GM21390 (cell line): ENCODE data around the gene GABRG2.
"Not testable (repeated sequence)": the region's sequence is repeated elsewhere in the genome, so short reads cannot be mapped to it uniquely, and the experiment has no call there.

Experiments used
- ATAC-seq: cut with Tn5 transposase; IDR thresholded peaks from one replicate; pipeline ENCODE4 v1.9.1; 2021; ENCODE audit not compliant: unreplicated experiment

The GABRG2 gene

GRCh38 chr5:162067655-162068411 is at the start of gene GABRG2:
Gene GABRG2 (plus strand): TSS chr5:162067773. CDS start chr5:162068000, 227 bp downstream.
- ATAC-seq, result no peak

- ATAC-seq, result no peak
Observed at GRCh38 chr5:162025312-162025711, 42.3 kb upstream of the GABRG2 start.

DNA sequence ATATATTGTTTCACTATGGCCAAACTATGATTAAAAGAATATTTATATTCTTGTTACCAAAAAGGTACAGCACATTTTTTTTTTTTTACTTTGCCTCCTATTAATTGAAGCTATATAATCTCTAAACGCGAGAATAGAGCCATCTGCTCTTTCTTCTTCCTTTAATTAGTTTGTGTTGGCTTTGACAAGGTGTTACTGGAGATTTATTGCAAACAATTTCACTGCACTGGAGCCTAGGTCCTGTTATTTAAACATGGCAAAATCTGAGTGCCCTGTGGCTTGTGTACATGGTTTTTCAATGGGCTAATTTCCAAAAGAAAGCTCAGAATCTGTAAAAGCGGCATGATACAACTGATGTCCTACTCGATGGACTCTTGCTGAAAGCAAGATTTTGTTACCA is 40.8 kb upstream of the GABRG2 start:
- ATAC-seq, result no peak

DNA sequence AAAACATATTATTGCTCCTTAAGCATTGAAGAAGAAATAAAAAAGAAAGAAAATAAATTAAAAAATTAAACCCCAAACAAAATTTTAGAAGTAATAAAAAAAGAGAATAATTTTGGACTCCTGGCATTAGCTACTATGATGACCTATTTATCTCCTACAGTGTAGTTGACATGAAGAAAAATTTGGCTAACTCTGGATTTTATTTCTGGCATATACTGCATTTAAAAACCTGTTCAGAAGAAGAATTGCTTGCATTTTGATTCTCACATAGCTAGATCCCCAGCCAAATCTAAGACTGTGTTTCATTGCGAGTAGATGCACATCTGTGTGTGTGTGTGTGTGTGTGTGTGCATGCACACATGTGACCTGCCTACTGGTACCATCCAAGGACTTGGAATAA is 30.1 kb upstream of the GABRG2 start:
- no peak for ATAC-seq

- no peak for ATAC-seq
Observed at GRCh38 chr5:162047279-162047678, 20.3 kb upstream of the GABRG2 start.

- ATAC-seq, result no peak
Observed at GRCh38 chr5:162052676-162053075, 14.9 kb upstream of the GABRG2 start.

DNA sequence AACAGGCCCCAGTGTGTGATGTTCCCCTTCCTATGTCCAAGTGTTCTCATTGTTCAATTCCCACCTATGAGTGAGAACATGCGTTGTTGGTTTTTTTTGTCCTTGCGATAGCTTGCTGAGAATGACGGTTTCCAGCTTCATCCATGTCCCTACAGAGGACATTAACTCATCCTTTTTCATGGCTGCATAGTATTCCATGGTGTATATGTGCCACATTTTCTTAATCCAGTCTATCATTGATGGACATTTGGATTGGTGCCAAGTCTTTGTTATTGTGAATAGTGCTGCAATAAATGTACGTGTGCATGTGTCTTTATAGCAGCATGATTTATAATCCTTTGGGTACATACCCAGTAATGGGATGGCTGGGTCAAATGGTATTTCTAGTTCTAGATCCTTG is 12.5 kb upstream of the GABRG2 start:
- not testable (repeated sequence) for ATAC-seq

GRCh38 chr5:162067162-162067561 is 411 bp upstream of the GABRG2 start:
- ATAC-seq, result no peak

DNA sequence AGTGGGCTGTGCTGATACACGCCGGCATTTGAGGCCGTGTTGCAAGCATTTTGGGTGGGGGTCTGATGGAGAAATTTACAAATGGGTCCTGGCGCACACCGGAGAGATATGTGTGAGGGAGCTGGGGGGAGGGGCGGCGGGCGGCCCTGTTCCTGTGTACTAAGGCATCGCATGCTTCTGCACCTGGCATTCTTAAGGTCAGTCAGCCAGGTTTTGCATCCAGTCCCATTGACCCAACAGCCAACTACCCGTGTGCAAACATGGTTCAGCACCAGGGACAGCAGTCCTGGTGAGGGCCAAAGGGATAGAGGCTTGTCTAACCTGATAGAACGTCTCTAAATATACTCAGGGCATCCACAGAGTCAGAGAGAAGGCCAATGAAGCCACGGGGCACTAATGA is 839 bp downstream of the GABRG2 start:
- peak; percentile 48 for ATAC-seq

- no peak for ATAC-seq
Observed at GRCh38 chr5:162068936-162069335, 1.4 kb downstream of the GABRG2 start.

DNA sequence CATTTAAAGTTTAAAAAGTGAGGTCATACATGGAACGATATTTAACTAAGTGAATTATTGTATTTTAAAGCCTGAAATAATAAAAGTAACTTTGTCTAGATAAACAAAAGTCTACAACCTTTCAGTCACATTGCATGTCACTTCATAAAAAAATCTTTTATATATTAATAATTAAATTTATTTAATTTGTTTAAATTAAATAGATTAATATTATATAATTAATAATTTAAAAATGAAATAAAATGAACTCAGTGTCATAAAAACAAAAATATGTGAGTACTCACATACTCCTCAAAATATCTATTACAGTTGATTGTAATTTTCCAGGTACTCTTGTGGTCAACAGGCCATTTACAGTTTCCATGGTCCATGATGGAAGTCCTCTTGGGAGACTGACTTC is 11.2 kb downstream of the GABRG2 start:
- no peak for ATAC-seq

DNA sequence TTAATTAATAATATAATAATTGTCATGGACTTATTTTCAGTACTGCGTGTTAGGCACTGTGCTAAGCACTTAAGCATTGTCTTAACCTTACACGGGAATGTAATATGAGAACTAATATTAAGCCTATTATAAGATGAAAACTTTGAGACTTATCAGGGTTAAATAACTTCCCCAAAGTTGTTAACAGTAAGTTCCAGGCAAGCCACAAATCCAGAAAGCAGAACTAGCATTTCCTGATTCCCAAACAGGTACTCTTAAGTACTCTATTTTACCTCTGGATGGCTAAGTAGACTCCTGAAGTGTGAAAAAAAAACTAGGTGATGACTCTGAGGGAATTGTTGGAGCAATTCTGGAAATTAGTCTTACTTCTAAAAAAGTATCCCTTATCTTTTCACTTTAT is 23.8 kb downstream of the GABRG2 start:
- no peak for ATAC-seq

DNA sequence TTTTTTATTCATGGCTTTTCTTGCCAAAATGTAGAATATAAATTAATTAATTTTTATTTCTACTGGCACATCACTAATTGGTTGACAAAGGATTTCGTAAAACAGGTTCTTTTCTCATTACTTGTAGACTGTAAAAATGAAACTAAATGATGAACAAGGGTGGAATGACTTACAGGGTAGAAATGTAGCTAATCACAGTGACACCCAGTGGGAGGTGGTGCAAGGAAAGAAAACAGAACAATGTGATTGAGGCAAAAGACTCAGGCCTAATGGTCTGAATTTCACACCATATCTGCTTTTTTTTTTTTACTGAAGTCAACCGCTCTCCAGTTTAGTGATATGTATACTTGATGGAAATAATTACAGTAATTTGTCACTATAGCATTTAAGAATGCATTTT is 28.9 kb downstream of the GABRG2 start:
- ATAC-seq, result no peak

- no peak for ATAC-seq
Observed at GRCh38 chr5:162107591-162107990, 40.0 kb downstream of the GABRG2 start.

DNA sequence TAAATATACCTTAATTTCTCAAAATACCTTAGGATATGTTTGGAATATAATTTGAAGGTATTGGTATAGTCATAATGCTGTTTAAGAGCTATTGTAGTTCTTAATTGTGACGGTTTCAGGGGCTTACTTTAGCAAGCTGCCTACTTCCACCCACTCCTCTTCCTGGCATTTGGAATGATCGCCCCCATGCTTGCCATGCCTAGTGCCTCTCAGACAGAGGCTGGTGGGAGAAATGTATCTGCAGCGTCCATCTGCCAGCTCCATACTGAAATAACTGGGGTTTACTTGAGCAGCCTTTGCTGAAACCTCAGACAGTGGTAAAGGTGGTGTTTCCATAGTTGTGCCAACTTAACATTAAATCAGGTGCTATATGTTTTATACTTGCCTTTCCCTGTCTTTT is 52.2 kb downstream of the GABRG2 start:
- no peak for ATAC-seq

DNA sequence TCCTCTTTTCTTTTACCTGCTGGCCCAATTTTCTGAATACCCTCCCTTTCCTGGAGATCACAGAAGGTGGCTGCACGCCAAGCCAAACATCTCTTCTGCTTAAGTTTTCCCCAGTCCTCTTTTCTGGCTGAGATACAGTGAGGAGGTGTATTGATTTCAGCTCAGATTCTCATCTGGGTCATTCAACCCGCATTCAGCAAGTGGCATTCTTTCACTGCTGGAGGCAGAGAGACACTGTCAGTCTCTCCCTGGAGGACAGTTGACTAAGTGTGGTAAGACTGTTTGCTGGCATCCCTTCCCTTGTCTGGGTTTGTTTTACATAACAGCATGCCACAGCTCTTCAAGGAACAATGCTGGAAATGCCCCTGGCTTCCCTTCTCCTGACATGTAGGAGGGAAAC is 60.5 kb downstream of the GABRG2 start:
- no peak for ATAC-seq

GRCh38 chr5:162132348-162132747 is 64.8 kb downstream of the GABRG2 start:
- ATAC-seq, result no peak

- ATAC-seq, result no peak
Observed at GRCh38 chr5:162139190-162139589, 71.6 kb downstream of the GABRG2 start.

DNA sequence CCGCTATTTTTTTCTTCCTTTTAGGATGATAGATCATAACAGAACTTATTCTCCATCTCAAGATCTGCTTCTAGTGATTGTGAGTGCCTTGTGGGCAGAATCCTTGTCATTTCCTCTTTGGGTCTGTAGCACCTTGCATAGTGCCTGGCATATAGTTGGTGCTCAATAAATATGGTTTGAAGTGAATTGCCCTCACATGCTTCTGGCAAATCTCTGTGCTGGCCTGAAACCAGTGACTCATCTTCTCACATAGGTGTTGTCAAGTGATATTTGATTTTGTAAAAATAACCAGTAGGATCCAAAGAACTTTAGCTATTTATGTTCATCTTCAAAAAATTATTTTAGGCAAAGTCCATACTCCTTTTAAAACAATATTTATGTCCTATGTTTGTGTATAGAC is 86.7 kb downstream of the GABRG2 start:
- no peak for ATAC-seq

DNA sequence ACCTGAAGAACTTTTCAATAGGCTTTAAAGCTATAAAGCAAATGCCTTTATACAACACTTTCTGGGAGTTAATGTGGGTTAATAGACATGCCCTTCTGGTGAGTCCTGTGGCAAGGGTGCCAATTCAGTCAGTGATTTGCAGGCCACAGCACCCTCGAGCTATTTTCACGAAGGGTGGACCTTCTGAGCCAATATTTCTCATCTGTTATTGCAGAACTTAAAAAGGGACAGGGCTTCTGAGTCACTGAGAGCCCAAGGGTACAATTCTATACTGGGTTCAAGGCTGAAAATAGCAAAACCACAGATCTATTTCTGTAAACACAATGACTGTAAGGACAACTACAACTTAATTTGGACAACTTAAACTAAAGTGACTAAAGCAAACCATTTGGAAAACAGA is 92.8 kb downstream of the GABRG2 start:
- ATAC-seq, result no peak

DNA sequence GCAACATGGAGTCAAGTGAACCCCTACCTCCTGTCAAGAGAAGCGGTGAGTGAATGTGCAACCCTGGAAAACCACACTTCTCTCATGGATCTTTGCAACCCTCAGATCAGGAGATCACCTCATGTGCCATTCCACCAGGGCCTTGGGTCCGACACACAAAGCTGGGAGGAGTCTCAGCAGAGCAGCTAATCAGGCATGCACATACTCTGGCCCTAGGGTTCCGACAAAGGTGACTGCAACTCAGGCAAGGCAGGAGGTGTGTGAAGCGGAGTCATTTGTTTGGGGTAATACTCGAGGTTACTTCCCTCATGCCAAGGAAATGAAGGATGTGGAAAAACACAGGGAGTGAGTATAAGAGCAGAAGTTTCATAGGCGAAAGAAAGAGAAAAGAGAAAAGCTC is 96.1 kb downstream of the GABRG2 start:
- no peak for ATAC-seq

GRCh38 chr5:162174358-162174974 is 106.9 kb downstream of the GABRG2 start:
- ATAC-seq, result no peak

DNA sequence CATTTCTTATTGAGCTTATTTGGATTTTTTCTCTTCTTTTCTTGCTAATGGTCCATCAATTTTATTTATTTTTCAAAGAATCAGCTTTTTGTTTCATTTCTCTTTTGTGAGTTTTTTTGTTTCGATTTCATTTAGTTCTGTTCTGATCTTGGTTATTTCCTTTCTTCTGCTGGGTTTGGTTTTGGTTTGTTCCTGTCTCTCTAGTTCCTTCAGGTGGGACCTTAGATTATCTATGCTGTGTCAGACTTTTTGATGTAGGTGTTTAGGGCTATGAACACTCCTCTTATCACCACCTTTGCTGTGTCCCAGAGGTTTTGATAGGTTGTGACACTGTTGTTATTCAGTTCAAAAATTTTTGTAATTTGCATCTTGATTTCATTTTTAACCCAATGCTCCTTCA is 119.8 kb downstream of the GABRG2 start:
- peak; percentile 51 for ATAC-seq
